ENCODE measurements around the gene NPIPB2.

NPIPB2 gene

GRCh38 chr16:11913425-11914079 is 28.3 kb downstream of the NPIPB2 start:
- Histone ChIP-seq H3K4me1 (ENCODE audit: control insufficient read depth, insufficient read depth, low read length) (peaks cover 24% of the 10 kb centered on the region), H3K4me3 (ENCODE audit: low read length) (no peak overlapping the region), H3K9me3 (ENCODE audit: control insufficient read depth, low read length) (no peaks in the 10 kb centered on the region), H3K9ac (ENCODE audit: low read length) (peak overlapping the region; percentile 67), H3K36me3 (ENCODE audit: control insufficient read depth, insufficient read depth, low read length) (no peaks in the 10 kb centered on the region), H3K27me3 (ENCODE audit: control insufficient read depth, insufficient read depth, low read length) (no peaks in the 10 kb centered on the region)

GRCh38 chr16:11909653-11910545 is 31.9 kb downstream of the NPIPB2 start:
- H3K4me3 ChIP-seq (ENCODE audit: low read length) = no peak overlapping the region
- H3K9me3 ChIP-seq (ENCODE audit: control insufficient read depth, low read length) = no peaks in the 10 kb centered on the region

GRCh38 chr16:11907160-11907970 is 34.5 kb downstream of the NPIPB2 start:
- no peaks in the 10 kb centered on the region for H3K36me3 ChIP-seq (ENCODE audit: control insufficient read depth, insufficient read depth, low read length)
- peaks cover 8% of the 10 kb centered on the region for H3K4me1 ChIP-seq (ENCODE audit: control insufficient read depth, insufficient read depth, low read length)
- H3K27me3 ChIP-seq (ENCODE audit: control insufficient read depth, insufficient read depth, low read length) = no peaks in the 10 kb centered on the region
- H3K9ac ChIP-seq (ENCODE audit: low read length) = no peak overlapping the region
- no peaks in the 10 kb centered on the region for H3K9me3 ChIP-seq (ENCODE audit: control insufficient read depth, low read length)
- H3K4me3 ChIP-seq (ENCODE audit: low read length) = no peak overlapping the region

More at GRCh38 chr16:11909653-11910545, 31.9 kb downstream of the NPIPB2 start:
- Histone ChIP-seq H3K4me1 (ENCODE audit: control insufficient read depth, insufficient read depth, low read length) (peaks cover 24% of the 10 kb centered on the region), H3K27me3 (ENCODE audit: control insufficient read depth, insufficient read depth, low read length) (no peaks in the 10 kb centered on the region), H3K36me3 (ENCODE audit: control insufficient read depth, insufficient read depth, low read length) (no peaks in the 10 kb centered on the region), H3K9ac (ENCODE audit: low read length) (no peak overlapping the region)

- H3K4me1 ChIP-seq (ENCODE audit: control insufficient read depth, insufficient read depth, low read length) = no peaks in the 10 kb centered on the region
- H3K9me3 ChIP-seq (ENCODE audit: control insufficient read depth, low read length) = no peaks in the 10 kb centered on the region
- no peak overlapping the region for H3K4me3 ChIP-seq (ENCODE audit: low read length)
- H3K36me3 ChIP-seq (ENCODE audit: control insufficient read depth, insufficient read depth, low read length) = no peaks in the 10 kb centered on the region
- no peaks in the 10 kb centered on the region for H3K27me3 ChIP-seq (ENCODE audit: control insufficient read depth, insufficient read depth, low read length)
- H3K9ac ChIP-seq (ENCODE audit: low read length) = no peak overlapping the region
Measured at GRCh38 chr16:11903906-11904305, 37.9 kb downstream of the NPIPB2 start.

- no peak overlapping the region for H3K9ac ChIP-seq (ENCODE audit: low read length)
- no peaks in the 10 kb centered on the region for H3K27me3 ChIP-seq (ENCODE audit: control insufficient read depth, insufficient read depth, low read length)
- no peaks in the 10 kb centered on the region for H3K36me3 ChIP-seq (ENCODE audit: control insufficient read depth, insufficient read depth, low read length)
- no peaks in the 10 kb centered on the region for H3K9me3 ChIP-seq (ENCODE audit: control insufficient read depth, low read length)
- no peak overlapping the region for H3K4me3 ChIP-seq (ENCODE audit: low read length)
- no peaks in the 10 kb centered on the region for H3K4me1 ChIP-seq (ENCODE audit: control insufficient read depth, insufficient read depth, low read length)
Measured at GRCh38 chr16:11901091-11901490, 40.8 kb downstream of the NPIPB2 start.

GRCh38 chr16:11896486-11897176 is 45.2 kb downstream of the NPIPB2 start:
- Histone ChIP-seq H3K27me3 (ENCODE audit: control insufficient read depth, insufficient read depth, low read length) (no peaks in the 10 kb centered on the region), H3K9ac (ENCODE audit: low read length) (no peak overlapping the region), H3K9me3 (ENCODE audit: control insufficient read depth, low read length) (no peaks in the 10 kb centered on the region), H3K4me3 (ENCODE audit: low read length) (no peak overlapping the region), H3K4me1 (ENCODE audit: control insufficient read depth, insufficient read depth, low read length) (no peaks in the 10 kb centered on the region), H3K36me3 (ENCODE audit: control insufficient read depth, insufficient read depth, low read length) (no peaks in the 10 kb centered on the region)

- Histone ChIP-seq H3K27me3 (ENCODE audit: control insufficient read depth, insufficient read depth, low read length) (no peaks in the 10 kb centered on the region), H3K36me3 (ENCODE audit: control insufficient read depth, insufficient read depth, low read length) (no peaks in the 10 kb centered on the region), H3K9me3 (ENCODE audit: control insufficient read depth, low read length) (no peaks in the 10 kb centered on the region), H3K4me1 (ENCODE audit: control insufficient read depth, insufficient read depth, low read length) (no peaks in the 10 kb centered on the region), H3K9ac (ENCODE audit: low read length) (no peak overlapping the region), H3K4me3 (ENCODE audit: low read length) (no peak overlapping the region)
Measured at GRCh38 chr16:11893571-11893970, 48.3 kb downstream of the NPIPB2 start.

- H3K9me3 ChIP-seq (ENCODE audit: control insufficient read depth, low read length) = no peaks in the 10 kb centered on the region
- H3K4me1 ChIP-seq (ENCODE audit: control insufficient read depth, insufficient read depth, low read length) = no peaks in the 10 kb centered on the region
- H3K36me3 ChIP-seq (ENCODE audit: control insufficient read depth, insufficient read depth, low read length) = no peaks in the 10 kb centered on the region
- H3K27me3 ChIP-seq (ENCODE audit: control insufficient read depth, insufficient read depth, low read length) = no peaks in the 10 kb centered on the region
- H3K4me3 ChIP-seq (ENCODE audit: low read length) = no peak overlapping the region
- no peak overlapping the region for H3K9ac ChIP-seq (ENCODE audit: low read length)
Measured at GRCh38 chr16:11892761-11893160, 49.1 kb downstream of the NPIPB2 start.

GRCh38 chr16:11890231-11890965 is 51.4 kb downstream of the NPIPB2 start:
- Histone ChIP-seq H3K4me1 (ENCODE audit: control insufficient read depth, insufficient read depth, low read length) (no peaks in the 10 kb centered on the region), H3K27me3 (ENCODE audit: control insufficient read depth, insufficient read depth, low read length) (no peaks in the 10 kb centered on the region), H3K36me3 (ENCODE audit: control insufficient read depth, insufficient read depth, low read length) (no peaks in the 10 kb centered on the region), H3K4me3 (ENCODE audit: low read length) (no peak overlapping the region), H3K9ac (ENCODE audit: low read length) (no peak overlapping the region), H3K9me3 (ENCODE audit: control insufficient read depth, low read length) (no peaks in the 10 kb centered on the region)

- H3K9ac ChIP-seq (ENCODE audit: low read length) = no peak overlapping the region
- H3K36me3 ChIP-seq (ENCODE audit: control insufficient read depth, insufficient read depth, low read length) = no peaks in the 10 kb centered on the region
- H3K27me3 ChIP-seq (ENCODE audit: control insufficient read depth, insufficient read depth, low read length) = no peaks in the 10 kb centered on the region
- no peak overlapping the region for H3K4me3 ChIP-seq (ENCODE audit: low read length)
- no peaks in the 10 kb centered on the region for H3K4me1 ChIP-seq (ENCODE audit: control insufficient read depth, insufficient read depth, low read length)
- H3K9me3 ChIP-seq (ENCODE audit: control insufficient read depth, low read length) = no peaks in the 10 kb centered on the region
Measured at GRCh38 chr16:11886881-11887280, 55.0 kb downstream of the NPIPB2 start.

- H3K4me1 ChIP-seq (ENCODE audit: control insufficient read depth, insufficient read depth, low read length) = no peaks in the 10 kb centered on the region
- H3K9ac ChIP-seq (ENCODE audit: low read length) = no peak overlapping the region
- H3K4me3 ChIP-seq (ENCODE audit: low read length) = no peak overlapping the region
- H3K27me3 ChIP-seq (ENCODE audit: control insufficient read depth, insufficient read depth, low read length) = no peaks in the 10 kb centered on the region
- H3K36me3 ChIP-seq (ENCODE audit: control insufficient read depth, insufficient read depth, low read length) = no peaks in the 10 kb centered on the region
- no peaks in the 10 kb centered on the region for H3K9me3 ChIP-seq (ENCODE audit: control insufficient read depth, low read length)
Measured at GRCh38 chr16:11884035-11884434, 57.8 kb downstream of the NPIPB2 start.

Measured in mucosa of stomach (tissue), 1 donor.